Activated CD8-positive, alpha-beta memory T cell treated with anti-CD3 and anti-CD28 coated beads for 24 hours (primary cell): ENCODE measurements around the gene MAPK4.
"Not testable (repeated sequence)": the region's sequence is repeated elsewhere in the genome, so short reads cannot be mapped to it uniquely, and the experiment has no call there.

Experiments used
- DNase-seq: peaks from one replicate; pipeline ENCODE4 v3.0.0-alpha.2; 2020

The MAPK4 gene

GRCh38 chr18:50559752-50560680 lies at the start of gene MAPK4:
Gene MAPK4, plus strand, starts transcription at chr18:50560087. Its CDS starts 103,872 bp downstream, at chr18:50663959.
- peak; percentile 58 for DNase-seq

- not testable (repeated sequence) for DNase-seq
Observed at GRCh38 chr18:50517277-50517676, 42.6 kb upstream of the MAPK4 start.

GRCh38 chr18:50518787-50519546 lies 40.9 kb upstream of the MAPK4 start:
- no peak for DNase-seq

DNA sequence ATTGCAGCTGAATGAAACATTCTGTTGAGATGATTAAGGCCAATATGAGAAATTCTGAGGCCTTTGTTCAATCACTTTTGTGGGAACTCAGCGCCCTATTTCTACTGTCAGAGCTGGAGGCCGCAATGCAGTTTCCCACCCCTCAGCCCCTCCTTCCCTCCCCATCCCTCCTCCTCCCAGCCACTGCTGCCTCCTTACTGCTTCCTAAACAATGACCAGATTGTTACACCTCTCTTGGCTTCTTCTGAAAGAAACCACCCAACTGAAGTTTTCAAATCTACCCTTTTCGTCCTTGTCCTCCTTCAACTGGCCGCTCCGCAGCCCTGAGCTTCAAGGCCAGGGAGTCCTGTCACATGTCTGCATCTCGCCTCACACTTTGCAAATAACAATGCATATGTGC lies 36.7 kb upstream of the MAPK4 start:
- DNase-seq = no peak

- DNase-seq = no peak
Observed at GRCh38 chr18:50527636-50528307, 32.1 kb upstream of the MAPK4 start.

GRCh38 chr18:50528806-50529205 lies 31.1 kb upstream of the MAPK4 start:
- no peak for DNase-seq

GRCh38 chr18:50533822-50534221 lies 26.1 kb upstream of the MAPK4 start:
- DNase-seq = not testable (repeated sequence)

- DNase-seq = not testable (repeated sequence)
Observed at GRCh38 chr18:50544476-50544875, 15.4 kb upstream of the MAPK4 start.

DNA sequence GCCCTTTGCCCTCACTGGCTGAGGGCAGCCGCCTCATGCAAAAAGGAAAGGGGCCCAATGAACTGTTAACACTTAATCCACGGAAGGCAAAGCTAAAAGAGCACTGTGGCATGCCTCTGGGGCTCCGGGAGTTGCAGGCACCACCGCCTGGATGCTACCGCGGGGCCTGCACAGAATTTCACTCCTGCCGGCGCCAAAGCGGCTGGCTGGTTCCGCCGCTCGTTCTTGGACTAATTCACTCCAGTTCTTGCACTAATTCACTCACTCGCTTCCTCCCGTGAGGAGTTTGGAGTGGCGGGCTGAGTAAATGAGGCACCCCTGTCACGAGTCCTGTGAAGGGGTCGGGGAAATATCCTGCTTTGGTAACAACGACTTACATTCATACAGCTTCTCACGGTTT lies 14.0 kb upstream of the MAPK4 start:
- no peak for DNase-seq

DNA sequence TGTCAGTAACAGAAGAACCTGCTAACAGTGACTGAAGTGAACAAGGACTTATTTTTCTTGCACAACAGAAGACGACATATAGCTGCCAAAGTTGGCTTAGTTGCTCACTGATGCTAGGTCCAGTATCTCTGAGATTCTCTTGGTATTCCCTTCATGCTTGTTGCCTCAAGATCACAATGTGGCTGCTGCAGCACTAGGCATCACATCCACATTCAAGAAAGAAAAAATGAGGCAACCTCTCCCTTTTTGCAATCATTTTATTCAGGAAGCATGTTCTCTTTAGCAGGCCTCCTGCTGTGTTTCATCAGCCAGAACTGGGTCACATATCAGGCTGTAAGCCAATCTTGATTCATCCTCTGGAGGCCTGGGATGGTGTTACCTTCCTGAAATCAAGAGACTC lies 11.7 kb upstream of the MAPK4 start:
- no peak for DNase-seq

- DNase-seq = not testable (repeated sequence)
Observed at GRCh38 chr18:50551651-50552050, 8.2 kb upstream of the MAPK4 start.

DNA sequence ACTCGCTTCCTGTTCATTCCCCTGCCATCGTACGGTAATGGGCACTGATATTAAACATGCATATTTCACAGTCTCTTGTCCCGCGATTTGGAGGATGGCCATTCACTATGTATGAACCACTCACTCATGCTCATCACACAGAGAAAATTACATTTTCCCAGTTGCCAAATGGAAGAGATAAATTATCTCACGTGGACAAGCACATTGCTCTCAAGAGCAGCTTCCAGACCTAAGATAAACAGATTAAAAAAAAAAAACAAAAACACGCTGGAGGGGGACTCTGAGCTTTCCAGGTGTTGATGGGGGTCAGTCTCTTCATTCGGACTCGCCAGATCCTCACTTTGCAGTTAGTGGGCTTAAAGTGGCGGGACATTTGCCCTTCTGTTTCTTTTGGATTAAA lies 1.7 kb upstream of the MAPK4 start:
- no peak for DNase-seq

DNA sequence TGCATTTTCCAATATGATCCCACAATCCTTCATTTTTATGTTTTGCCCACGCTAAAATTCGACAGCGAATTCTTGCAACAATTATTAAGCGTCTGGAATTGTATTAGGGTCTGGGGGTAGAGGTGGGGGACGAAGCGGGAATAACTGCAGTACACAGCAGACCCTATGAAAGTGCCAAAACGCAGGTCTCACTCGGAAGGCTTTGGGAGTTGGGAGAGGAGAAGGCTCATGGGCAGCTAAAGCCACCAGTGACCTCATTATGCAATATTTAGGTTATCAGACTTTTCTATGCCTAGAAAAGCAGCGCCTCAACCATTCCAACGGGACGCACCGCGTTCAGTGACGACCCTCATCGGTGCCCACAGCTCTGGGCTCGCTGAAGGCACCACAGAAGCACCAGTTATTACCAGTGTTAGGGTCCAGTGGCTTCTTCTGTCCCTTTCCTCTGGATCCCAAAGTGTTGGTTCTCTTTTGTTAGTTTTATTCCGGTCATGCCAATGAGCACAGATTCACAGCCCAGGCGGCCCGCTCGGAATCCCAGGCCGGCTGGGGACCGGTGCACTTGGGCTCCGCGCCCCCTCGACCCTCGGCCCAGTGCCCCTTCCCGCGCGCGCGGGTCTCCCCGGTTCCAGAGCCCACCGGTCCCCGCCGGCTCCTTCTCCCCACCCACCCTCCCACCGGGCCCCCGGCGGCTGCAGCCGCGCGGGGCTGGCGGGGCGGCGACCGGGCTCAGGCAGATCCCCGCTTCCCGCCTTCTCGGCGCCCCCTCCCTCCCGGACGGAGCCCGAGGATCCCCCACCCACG lies 737 bp upstream of the MAPK4 start:
- DNase-seq = no peak

DNA sequence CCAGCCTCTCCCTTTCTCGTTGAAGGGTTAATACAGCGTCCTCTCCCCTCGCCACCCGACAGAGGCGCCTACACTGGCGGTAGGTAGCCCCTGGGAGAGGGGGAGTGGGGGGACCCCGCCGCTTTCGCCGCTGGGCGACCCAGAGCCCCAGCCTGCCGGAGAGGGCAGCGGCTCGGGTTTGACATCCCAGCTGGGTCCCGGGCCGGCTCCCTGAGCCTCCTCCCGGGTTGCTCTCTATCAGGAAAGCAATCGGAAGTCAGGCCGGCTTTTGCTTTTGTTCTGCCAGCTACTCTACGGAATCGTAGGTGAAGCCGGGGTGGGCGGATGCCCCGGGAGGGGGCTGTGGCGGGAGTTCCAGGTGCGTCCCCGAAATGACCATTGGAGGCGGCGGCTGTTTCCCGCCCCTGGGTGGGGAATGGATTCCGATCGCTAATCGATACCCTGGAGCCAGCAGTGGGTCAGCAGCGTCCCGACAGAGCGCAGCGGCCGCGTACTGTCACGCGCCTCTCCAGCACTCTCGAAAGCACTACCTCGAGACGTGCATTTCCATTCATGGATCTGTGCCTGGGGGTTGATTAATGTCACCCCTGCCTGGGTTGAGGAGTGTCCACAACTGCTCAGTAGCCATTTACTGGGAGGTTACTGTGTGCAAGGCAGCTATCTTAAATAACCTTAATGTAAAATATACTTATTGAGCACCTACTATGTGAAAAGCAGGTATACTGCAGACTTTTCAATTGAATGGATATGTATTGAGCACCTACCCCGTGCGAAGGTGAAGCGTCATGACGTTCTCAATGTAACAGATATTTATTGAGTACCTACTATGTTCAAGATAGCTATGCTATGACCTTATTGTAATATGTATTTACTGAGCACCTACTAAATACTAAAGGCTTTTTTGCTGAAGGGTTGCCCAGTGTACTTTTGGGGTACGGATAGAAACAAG lies 1.1 kb downstream of the MAPK4 start:
- DNase-seq = no peak

DNA sequence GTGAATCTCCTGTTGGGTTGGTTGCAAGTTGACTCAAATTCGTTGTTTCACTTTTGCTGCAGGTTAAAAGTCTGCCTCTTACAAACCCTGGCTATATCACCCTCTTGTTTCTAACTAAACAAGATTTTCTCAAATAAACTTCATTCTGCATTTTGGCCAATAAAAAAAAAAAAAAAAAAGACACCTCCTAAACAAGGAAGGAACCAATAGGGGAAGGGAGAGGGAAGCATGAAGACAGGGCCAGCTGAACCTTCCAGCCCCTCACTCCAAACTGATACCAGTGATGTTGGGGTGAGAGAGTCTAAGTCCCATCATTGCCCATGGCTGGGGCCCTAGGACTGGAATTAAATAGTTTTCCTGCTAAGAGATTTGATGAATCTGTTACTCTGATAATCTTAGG lies 2.4 kb downstream of the MAPK4 start:
- DNase-seq = not testable (repeated sequence)

DNA sequence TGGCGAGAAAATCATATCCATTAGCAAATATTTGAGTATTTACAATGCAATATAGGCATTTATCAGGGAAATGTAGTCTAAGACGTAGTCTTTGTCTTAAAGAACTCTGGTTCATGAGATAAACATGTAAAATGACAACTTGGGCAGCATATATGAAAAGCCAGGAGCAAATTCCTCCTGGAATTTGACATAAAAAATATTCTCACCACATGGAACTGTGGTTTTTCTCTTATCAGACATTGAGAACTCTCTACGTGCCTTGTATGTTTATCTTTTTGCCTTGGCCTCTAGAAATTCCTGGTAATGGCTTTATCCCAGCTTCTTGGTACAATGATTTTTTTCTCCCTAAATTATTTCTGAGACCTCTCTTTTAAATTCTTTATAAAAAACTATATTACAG lies 2.8 kb downstream of the MAPK4 start:
- no peak for DNase-seq

DNA sequence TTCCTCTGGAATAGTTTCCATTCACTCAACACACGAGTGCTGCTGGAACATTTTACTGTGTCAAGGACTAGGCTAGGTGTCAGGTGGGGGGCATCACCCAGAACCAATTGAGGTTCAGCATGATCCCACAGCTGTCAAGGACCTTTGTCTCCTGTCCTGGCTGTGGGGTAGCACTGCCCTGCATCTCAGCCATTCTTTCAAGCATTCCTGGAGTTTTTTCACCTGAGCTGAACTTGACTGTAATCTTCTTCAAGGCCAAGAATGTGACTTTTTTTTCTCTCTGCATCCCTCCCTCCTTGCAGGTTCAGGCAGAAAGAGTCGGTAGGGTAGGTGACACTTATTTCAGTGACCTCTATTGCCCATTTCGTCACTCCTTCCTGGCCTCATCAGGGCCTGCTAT lies 3.5 kb downstream of the MAPK4 start:
- DNase-seq = no peak

- no peak for DNase-seq
Observed at GRCh38 chr18:50569930-50570329, 10.0 kb downstream of the MAPK4 start.

DNA sequence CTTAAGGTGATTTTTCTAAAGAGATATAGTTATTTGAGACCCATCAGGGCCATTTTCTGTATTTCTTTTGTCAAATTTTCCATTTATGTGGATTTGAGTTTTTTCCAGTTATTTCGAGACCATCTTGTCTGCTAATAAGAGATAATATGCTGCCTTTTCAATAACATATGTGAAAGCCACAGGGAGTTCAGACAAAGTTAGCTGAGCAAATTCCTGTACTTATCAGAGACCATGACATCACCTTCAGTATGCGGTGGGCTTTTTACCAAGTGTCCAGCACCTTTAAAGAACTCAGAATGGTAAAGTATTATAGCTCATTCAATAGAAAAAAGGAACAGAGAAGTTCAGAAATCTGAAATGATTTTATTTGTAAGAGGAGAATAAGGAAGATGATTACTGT lies 11.7 kb downstream of the MAPK4 start:
- no peak for DNase-seq

- not testable (repeated sequence) for DNase-seq
Observed at GRCh38 chr18:50573196-50573595, 13.3 kb downstream of the MAPK4 start.

- DNase-seq = no peak
Observed at GRCh38 chr18:50573679-50574078, 13.8 kb downstream of the MAPK4 start.
